IPS-20b (cell line): ENCODE data around the gene MUC3A.
"Not testable (repeated sequence)": the region's sequence is repeated elsewhere in the genome, so short reads cannot be mapped to it uniquely, and the experiment has no call there.

ENCODE experiments used
- H3K27ac ChIP-seq: one replicate; pipeline ENCODE4 v1.5.1; 2013; ENCODE audit warnings: low read length
- H3K27me3 ChIP-seq: 2 replicates; pipeline ENCODE4 v1.6.1; 2013; ENCODE audit warnings: mild to moderate bottlenecking, low read length, inconsistent platforms; ENCODE audit not compliant: insufficient read depth
- H3K36me3 ChIP-seq: 2 replicates; pipeline ENCODE4 v1.6.1; 2013; ENCODE audit warnings: low read depth, mild to moderate bottlenecking, inconsistent platforms, low read length, moderate library complexity; ENCODE audit not compliant: insufficient read depth
- H3K4me1 ChIP-seq: 2 replicates; pipeline ENCODE4 v1.6.1; 2013; ENCODE audit warnings: mild to moderate bottlenecking, control low read depth, inconsistent platforms, low read length, moderate library complexity; ENCODE audit not compliant: insufficient read depth
- H3K4me3 ChIP-seq: 2 replicates; pipeline ENCODE4 v1.5.1; 2013; ENCODE audit warnings: mild to moderate bottlenecking, low read length, inconsistent platforms
- H3K9ac ChIP-seq: 2 replicates; pipeline ENCODE4 v1.6.1; 2013; ENCODE audit warnings: low read depth, mild to moderate bottlenecking, inconsistent platforms, low read length, moderate library complexity
- H3K9me3 ChIP-seq: 2 replicates; pipeline ENCODE4 v1.6.1; 2013; ENCODE audit warnings: mild to moderate bottlenecking, low read depth, low read length, inconsistent platforms; ENCODE audit not compliant: insufficient read depth

Gene MUC3A, protein sequence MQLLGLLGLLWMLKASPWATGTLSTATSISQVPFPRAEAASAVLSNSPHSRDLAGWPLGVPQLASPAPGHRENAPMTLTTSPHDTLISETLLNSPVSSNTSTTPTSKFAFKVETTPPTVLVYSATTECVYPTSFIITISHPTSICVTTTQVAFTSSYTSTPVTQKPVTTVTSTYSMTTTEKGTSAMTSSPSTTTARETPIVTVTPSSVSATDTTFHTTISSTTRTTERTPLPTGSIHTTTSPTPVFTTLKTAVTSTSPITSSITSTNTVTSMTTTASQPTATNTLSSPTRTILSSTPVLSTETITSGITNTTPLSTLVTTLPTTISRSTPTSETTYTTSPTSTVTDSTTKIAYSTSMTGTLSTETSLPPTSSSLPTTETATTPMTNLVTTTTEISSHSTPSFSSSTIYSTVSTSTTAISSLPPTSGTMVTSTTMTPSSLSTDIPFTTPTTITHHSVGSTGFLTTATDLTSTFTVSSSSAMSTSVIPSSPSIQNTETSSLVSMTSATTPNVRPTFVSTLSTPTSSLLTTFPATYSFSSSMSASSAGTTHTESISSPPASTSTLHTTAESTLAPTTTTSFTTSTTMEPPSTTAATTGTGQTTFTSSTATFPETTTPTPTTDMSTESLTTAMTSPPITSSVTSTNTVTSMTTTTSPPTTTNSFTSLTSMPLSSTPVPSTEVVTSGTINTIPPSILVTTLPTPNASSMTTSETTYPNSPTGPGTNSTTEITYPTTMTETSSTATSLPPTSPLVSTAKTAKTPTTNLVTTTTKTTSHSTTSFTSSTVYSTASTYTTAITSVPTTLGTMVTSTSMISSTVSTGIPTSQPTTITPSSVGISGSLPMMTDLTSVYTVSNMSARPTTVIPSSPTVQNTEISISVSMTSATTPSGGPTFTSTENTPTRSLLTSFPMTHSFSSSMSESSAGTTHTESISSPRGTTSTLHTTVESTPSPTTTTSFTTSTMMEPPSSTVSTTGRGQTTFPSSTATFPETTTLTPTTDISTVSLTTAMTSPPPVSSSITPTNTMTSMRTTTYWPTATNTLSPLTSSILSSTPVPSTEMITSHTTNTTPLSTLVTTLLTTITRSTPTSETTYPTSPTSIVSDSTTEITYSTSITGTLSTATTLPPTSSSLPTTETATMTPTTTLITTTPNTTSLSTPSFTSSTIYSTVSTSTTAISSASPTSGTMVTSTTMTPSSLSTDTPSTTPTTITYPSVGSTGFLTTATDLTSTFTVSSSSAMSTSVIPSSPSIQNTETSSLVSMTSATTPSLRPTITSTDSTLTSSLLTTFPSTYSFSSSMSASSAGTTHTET (N-terminal part only)

GRCh38 chr7:100949227-100949932, at the start of gene MUC3A:
Gene MUC3A, plus strand, starts transcription at chr7:100949534. Its CDS starts 91 bp downstream, at chr7:100949625.
- Histone ChIP-seq H3K9me3 (no peaks in the 10 kb centered on the region), H3K9ac (no peak within 1 kb of the TSS; the same call in 1 of the 2 replicates), H3K27ac (no peak within 1 kb of the TSS), H3K4me3 (no peak within 1 kb of the TSS), H3K27me3 (no peaks in the 10 kb centered on the region; the same call in 1 of the 2 replicates), H3K4me1 (peaks cover 16% of the 10 kb centered on the region; the same call in 1 of the 2 replicates), H3K36me3 (no peaks in the 10 kb centered on the region)

DNA sequence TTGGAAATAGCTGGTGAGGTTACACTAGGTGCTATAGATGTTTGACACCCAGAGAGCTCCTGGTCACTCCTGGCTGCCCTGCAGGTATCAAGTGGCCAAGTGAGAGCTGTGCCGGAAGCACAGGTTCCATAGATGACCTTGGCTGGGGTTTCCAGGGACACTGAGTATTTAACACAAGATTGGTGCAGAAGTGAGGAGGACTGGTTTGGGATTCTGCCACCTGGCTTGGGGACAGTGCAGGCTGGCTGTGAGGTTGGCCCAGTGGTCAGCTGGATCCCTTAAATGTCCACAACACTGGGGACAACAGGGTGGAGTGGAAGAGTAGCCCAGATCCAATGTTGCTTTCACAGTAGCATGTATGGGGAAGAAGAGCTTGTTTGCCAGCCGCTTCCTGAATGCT, 48.4 kb upstream of the MUC3A start:
- Histone ChIP-seq H3K27me3 (peaks cover 20% of the 10 kb centered on the region), H3K4me3 (no peak overlapping the region), H3K9me3 (no peaks in the 10 kb centered on the region), H3K9ac (no peak overlapping the region), H3K27ac (no peak overlapping the region), H3K4me1 (no peaks in the 10 kb centered on the region), H3K36me3 (no peaks in the 10 kb centered on the region)

DNA sequence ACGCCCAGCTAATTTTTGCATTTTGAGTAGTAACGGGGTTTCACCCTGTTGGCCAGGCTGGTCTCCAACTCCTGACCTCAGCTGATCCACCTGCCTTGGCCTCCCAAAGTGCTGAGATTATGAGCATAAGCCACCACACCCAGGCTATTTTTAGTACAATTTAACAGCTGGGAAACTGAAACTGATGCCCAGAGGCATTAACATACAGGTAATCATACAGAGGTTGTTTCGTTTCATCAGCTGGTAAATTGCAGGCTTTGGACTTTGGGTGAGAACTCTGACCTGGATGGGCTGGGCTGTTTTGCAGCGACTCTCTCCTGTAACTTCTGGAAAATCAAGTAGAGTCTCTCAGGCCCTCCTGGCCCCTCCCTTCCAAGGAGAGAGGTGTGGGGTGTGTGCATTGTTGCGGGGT, 47.4 kb upstream of the MUC3A start:
- no peak overlapping the region for H3K27ac ChIP-seq
- peaks cover 12% of the 10 kb centered on the region for H3K27me3 ChIP-seq
- H3K4me1 ChIP-seq = no peaks in the 10 kb centered on the region
- H3K36me3 ChIP-seq = no peaks in the 10 kb centered on the region
- H3K4me3 ChIP-seq = no peak overlapping the region
- H3K9ac ChIP-seq = no peak overlapping the region
- H3K9me3 ChIP-seq = no peaks in the 10 kb centered on the region

DNA sequence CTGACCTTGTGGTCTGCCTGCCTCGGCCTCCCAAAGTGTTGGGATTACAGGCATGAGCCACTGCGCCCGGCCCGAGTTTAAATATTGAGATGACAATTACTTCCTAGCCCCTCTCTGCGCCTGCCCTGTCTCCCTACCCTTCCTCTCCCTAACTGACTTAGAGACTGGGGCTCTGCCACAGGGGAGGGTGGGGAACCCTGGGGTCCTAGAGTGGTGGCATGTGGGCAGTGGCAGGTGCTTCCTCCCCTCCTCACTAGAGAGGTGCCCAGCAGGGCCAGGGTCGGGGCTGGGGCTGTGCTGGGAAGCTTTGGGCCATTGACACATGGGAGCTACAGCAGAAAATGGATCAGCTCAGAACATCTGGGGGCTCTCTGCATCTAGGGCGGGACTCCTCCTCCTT, 46.7 kb upstream of the MUC3A start:
- Histone ChIP-seq H3K36me3 (no peaks in the 10 kb centered on the region), H3K9ac (no peak overlapping the region), H3K9me3 (no peaks in the 10 kb centered on the region), H3K4me1 (no peaks in the 10 kb centered on the region), H3K4me3 (no peak overlapping the region), H3K27ac (no peak overlapping the region), H3K27me3 (peaks cover 5% of the 10 kb centered on the region)

- H3K9ac ChIP-seq = no peak overlapping the region
- H3K4me3 ChIP-seq = no peak overlapping the region
- no peaks in the 10 kb centered on the region for H3K36me3 ChIP-seq
- no peak overlapping the region for H3K27ac ChIP-seq
- no peaks in the 10 kb centered on the region for H3K4me1 ChIP-seq
- no peaks in the 10 kb centered on the region for H3K9me3 ChIP-seq
- H3K27me3 ChIP-seq = no peaks in the 10 kb centered on the region
Observed at GRCh38 chr7:100908512-100908911, 40.8 kb upstream of the MUC3A start.

DNA sequence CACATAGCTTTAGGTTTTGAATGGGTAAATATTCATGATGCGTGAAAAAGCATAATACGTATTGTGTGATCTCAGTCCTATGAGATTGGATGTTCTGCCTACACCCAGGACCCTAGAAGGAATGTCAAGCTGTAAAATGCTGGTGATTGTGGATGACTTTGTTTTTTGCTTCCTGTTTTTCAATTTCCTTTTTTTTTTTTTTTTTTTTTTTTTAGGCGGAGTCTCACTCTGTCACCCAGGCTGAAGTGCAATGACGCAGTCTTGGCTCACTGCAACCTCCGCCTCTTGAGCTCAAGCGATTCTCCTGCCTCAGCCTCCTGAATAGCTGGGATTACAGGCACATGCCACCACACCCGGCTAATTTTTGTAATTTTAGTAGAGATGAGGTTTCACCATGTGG, 38.9 kb upstream of the MUC3A start:
- not testable (repeated sequence) for H3K36me3 ChIP-seq, H3K9me3 ChIP-seq, H3K4me1 ChIP-seq, H3K27me3 ChIP-seq, H3K27ac ChIP-seq, H3K4me3 ChIP-seq, H3K9ac ChIP-seq

GRCh38 chr7:100911484-100911883, 37.9 kb upstream of the MUC3A start:
- Histone ChIP-seq H3K27ac (no peak overlapping the region), H3K4me3 (no peak overlapping the region), H3K9ac (no peak overlapping the region), H3K27me3 (no peaks in the 10 kb centered on the region), H3K4me1 (no peaks in the 10 kb centered on the region; the same call in 1 of the 2 replicates), H3K9me3 (no peaks in the 10 kb centered on the region), H3K36me3 (no peaks in the 10 kb centered on the region)

DNA sequence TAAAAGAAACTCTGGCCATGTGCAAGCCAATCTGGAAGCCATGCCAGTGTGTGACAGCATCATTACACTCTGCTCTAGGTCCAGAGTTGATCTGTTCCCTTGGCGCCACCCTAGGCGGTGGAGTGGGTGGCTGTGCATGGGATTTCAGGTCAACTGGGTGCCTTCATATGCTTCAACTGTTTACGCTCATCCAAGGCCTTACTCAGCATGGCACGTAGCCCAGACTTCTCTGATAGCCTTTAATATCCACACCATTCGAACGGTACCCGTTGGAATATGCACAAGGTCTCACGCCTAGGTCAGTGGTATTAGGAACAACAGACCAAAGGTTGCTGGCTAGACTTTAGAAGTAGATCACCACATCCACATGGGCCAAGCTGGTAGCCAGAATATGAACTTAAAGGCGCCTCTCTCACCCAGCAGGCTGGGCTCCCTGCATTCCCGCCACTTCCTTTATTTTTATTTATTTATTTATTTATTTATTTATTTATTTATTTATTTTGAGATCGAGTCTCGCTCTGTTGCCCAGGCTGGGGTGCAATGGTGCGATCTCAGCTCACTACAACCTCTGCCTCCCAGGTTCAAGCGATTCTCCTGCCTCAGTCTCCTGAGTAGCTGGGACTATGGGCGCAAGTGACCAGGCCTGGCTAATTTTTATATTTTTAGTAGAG, 35.0 kb upstream of the MUC3A start:
- Histone ChIP-seq H3K9ac (no peak overlapping the region), H3K36me3 (no peaks in the 10 kb centered on the region), H3K9me3 (no peaks in the 10 kb centered on the region), H3K4me1 (no peaks in the 10 kb centered on the region; the same call in 1 of the 2 replicates), H3K27ac (no peak overlapping the region), H3K27me3 (no peaks in the 10 kb centered on the region), H3K4me3 (no peak overlapping the region)

- Histone ChIP-seq H3K4me1 (no peaks in the 10 kb centered on the region; the same call in 1 of the 2 replicates), H3K27ac (no peak overlapping the region), H3K36me3 (no peaks in the 10 kb centered on the region), H3K27me3 (no peaks in the 10 kb centered on the region), H3K4me3 (no peak overlapping the region), H3K9ac (no peak overlapping the region), H3K9me3 (no peaks in the 10 kb centered on the region)
Observed at GRCh38 chr7:100914879-100915447, 34.4 kb upstream of the MUC3A start.

DNA sequence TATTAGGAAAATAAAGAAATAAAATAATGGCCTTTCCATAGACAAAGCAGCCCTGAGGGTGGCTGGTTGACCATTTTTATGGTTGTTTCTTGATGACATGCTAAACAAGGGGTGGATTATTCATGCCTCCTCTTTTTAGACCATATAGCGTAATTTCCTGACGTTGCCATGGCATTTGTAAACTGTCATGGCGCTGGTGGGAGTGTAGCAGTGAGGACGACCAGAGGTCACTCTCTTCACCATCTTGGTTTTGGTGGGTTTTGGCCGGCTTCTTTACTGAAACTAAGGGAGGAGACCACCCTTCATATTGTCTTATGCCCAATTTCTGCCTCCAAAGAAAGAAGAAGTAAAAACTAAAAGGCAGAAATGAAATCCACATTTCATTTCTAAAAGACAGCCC, 30.0 kb upstream of the MUC3A start:
- H3K4me3 ChIP-seq, H3K27me3 ChIP-seq, H3K27ac ChIP-seq, H3K9ac ChIP-seq, H3K36me3 ChIP-seq, H3K4me1 ChIP-seq, H3K9me3 ChIP-seq: not testable (repeated sequence)
